ACHN (cell line): ENCODE data around the gene SLC5A1.

Experiments
- DNase-seq: peaks from one replicate; pipeline ENCODE4 v3.0.0-alpha.2; 2015
- in situ Hi-C: cut with HindIII; loops from 2 replicates; pipeline ENCODE4 v1.10.0; 2017; ENCODE audit warnings: low sequenced_read_pairs, low pct_ligation_motif_present, low pct_unique_long_range_greater_than_20kb

The SLC5A1 gene

GRCh38 chr22:32042924-32043323, at the start of gene SLC5A1:
SLC5A1 (plus strand) TSS chr22:32043261; CDS start chr22:32043282, 21 bp downstream.
- DNase-seq = no peak
- in situ Hi-C loops = no loop called here

GRCh38 chr22:31995046-31995445, 48.0 kb upstream of the SLC5A1 start:
- in situ Hi-C loops = no loop called here

GRCh38 chr22:31995807-31996206, 47.3 kb upstream of the SLC5A1 start:
- DNase-seq = no peak
- in situ Hi-C loops = no loop called here

More at GRCh38 chr22:31995046-31995445, 48.0 kb upstream of the SLC5A1 start:
- DNase-seq = peak; percentile 16

DNA sequence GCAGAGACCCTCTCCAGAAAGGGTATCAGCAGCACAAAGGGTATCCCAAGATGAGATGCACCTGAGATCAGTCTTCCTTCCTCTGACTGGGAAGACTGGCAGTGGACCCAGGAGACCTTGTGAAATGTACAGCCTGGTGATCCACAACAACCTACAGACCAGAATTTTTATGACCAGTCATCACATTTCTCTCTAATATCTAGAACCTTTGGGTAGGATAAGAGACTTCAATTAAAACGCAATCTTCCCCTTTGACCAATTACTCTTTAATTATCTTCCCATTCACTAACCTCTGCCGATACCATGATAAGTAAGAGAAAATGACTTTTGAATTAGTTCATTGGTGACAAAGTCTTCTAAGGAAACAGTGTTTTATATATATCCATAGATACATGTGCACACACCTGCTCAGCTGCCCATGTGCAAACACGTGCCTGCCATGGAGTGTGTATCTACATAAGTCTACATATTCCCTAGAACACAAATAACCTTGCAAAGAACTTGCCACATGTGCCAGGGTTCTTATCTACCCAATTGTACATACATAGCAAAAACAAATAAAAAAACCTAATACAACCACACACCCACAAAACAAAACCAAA, 44.2 kb upstream of the SLC5A1 start:
- DNase-seq = no peak
- in situ Hi-C loops = no loop called here

DNA sequence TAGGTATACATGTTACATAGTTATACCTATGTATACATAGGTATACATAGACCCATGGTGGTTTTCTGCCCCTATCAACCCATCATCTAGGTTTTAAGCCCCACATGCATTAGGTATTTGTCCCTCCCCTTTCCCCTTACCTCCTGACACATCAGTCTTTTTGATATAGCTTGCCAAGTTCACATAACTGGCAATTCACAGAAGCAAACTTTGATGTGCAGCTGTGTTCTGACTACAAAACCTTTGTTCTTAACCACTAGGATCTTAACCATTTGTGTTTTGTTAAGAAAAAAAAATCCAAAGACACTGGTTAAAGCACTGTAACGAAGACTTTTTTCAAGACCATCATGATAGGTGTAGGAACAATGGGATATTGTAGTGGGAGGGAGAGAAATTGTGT, 42.9 kb upstream of the SLC5A1 start:
- in situ Hi-C loops = no loop called here
- DNase-seq = no peak

DNA sequence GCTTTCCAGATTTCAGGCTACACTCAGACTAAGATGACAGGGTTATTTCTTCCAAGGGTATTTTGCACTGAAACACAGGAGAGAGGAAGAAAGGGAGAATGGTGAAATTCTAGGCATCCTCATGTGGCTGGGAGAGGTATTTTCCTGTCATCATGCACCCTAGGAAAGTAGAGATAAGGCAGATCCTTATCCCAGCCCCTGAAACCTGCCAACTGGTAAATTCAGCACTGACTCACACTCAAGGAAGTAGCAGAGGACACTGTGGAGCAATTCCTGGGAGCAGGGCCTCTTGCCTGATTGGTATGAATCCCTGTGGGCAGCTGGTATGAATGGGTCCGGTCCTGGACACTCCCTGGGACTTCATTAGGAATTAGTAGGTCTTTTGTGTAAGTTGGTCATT, 37.6 kb upstream of the SLC5A1 start:
- in situ Hi-C loops = no loop called here
- peak; percentile 0 for DNase-seq

DNA sequence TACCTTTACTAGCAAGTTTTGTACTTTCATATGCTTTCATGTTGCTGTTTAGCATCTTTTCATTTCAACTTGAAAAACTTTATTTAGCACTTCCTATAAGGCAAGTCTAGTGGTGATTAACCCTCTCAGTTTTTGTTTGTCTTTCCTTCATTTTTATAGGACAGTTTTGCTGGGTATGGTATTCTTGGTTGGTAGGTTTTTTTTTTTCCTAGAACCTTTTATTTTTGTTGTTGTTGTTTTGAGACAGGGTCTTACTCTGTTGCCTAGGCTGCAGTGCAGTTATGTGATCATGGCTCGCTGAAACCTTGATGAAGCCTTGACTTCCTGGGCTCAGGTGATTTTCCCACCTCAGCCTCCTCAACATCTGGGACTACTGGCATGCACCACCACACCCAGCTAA, 29.9 kb upstream of the SLC5A1 start:
- no peak for DNase-seq
- in situ Hi-C loops = no loop called here

GRCh38 chr22:32016081-32016480, 27.0 kb upstream of the SLC5A1 start:
- no peak for DNase-seq
- in situ Hi-C loops = no loop called here

- in situ Hi-C loops = no loop called here
Observed at GRCh38 chr22:32018056-32018455, 25.0 kb upstream of the SLC5A1 start.

DNA sequence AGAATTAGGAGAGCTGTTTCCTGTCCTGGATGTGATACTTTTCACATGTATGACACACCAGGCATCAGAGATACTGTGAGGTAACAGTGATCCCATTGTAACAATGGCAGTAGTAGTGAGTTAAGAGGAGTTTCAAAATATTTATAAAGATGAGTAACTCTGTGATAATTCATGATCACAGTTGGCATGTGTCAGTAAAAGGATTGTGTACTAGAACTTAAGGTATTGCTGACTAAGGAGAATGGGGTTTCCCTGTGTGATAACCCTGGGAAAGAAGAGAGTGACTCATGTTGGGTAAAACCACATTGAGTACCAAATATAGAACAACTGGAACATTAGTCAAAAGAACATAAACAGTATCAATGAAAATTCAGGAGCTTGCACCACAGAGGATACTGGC, 22.9 kb upstream of the SLC5A1 start:
- DNase-seq = peak; percentile 60
- in situ Hi-C loops = no loop called here

More at GRCh38 chr22:32018056-32018455, 25.0 kb upstream of the SLC5A1 start:
- no peak for DNase-seq

DNA sequence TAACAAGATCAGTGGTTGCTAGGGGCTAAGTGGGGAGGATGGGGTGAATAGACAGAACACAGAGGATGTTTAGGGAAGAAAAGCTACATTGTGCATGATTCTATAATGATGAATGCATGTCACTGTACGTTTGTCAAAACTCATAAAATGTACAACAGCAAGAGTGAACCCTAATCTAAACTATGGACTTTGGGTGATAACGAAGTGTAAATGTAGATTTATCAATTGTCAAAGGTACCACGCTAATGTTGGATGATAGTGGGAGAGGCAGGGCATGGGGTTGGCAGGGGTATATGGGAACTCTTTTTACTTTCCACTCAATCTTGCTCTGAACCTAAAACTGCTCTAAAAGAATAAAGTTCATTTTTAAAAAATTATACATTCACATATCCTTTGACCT, 21.3 kb upstream of the SLC5A1 start:
- DNase-seq = no peak
- in situ Hi-C loops = no loop called here

DNA sequence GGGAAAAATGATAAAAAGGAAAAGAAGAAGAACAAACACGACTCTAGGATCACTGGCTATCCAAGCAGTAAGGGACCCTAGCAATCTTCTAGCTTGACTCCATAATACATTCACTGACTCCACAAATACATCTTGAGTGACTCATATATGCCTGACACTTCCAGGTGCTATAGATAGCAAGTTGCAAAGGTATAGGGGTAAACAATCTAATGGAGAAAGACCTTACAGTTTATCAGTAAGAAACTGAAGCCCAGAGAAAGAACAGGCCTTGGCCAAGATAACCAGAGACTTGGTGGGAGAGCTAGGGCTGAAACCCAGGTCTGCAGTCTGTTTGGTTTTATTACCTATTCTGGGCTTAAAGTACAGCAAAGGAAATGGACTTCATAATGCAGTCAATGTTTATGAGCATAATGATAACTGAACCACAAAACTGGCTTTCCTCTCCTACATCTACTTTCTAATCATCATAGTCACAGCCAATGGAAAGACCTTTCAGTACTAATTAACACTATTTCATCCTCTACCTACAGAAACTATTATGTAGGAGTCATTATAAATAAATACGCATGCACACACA, 19.7 kb upstream of the SLC5A1 start:
- DNase-seq = no peak
- in situ Hi-C loops = no loop called here

DNA sequence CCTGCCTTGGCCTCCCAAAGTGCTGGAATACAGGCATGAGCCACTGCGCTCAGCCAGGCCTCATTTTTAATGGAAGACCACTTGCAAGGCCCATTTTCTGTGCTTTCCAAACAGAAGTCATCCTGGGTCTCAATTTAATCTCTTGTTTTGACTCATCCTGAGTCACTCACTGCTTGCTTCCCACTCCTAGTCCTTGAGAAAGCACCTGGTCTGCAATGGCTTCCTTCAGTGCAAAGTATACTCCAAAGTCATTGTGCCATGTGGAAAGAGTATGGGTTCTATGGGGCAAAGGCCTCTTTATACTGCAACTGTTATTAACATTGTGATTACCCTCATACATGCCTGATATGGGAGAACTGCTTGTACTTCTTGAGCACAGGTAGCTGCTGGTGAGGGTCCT, 18.3 kb upstream of the SLC5A1 start:
- DNase-seq = peak; percentile 5
- in situ Hi-C loops = no loop called here

GRCh38 chr22:32030518-32031247, 12.4 kb upstream of the SLC5A1 start:
- DNase-seq = no peak
- in situ Hi-C loops = no loop called here

DNA sequence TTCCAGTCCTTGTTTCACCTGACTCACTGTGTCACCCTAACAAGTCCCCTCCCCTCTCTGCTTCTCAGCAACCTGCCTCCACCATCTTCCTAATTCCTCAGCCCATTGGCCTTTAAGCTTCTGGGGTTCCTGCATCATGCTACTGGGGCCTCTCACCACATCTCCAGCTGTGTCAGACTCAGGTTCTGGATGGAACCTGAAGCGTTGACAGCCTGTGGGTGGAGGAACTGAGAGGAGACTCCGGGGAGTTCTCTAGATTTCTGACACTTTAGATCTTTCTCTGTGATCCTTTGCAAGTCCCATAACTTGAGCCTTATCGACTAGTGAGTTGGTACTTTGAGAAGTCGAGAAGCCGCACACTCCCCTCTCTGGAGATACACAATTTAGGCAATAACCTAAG, 11.6 kb upstream of the SLC5A1 start:
- DNase-seq = no peak

DNA sequence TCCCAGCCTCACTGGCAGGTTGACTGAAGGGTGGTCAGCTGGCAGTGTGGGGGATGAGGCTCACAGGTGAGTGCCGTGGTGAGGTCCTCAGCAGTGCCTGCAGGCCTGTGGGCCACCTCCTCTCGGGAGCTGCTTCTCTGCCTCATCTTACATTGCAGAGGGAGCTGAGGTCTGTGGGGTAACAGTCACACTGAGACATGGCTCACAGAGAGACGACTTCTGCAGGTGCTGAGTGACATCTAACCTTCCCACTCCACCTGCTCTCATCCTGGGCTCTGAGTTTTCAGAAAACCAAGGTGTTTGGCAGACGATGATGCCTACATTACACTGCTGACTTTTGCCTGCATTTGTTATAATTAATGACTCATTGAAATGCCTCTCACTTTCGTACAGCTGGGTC, 8.8 kb upstream of the SLC5A1 start:
- no peak for DNase-seq
- in situ Hi-C loops = no loop called here

More for the DNA sequence above, 11.6 kb upstream of the SLC5A1 start:
- in situ Hi-C loops = no loop called here

GRCh38 chr22:32037236-32037635, 5.8 kb upstream of the SLC5A1 start:
- no peak for DNase-seq
- in situ Hi-C loops = no loop called here

- in situ Hi-C loops = no loop called here
- DNase-seq = no peak
Observed at GRCh38 chr22:32040324-32040904, 2.6 kb upstream of the SLC5A1 start.

DNA sequence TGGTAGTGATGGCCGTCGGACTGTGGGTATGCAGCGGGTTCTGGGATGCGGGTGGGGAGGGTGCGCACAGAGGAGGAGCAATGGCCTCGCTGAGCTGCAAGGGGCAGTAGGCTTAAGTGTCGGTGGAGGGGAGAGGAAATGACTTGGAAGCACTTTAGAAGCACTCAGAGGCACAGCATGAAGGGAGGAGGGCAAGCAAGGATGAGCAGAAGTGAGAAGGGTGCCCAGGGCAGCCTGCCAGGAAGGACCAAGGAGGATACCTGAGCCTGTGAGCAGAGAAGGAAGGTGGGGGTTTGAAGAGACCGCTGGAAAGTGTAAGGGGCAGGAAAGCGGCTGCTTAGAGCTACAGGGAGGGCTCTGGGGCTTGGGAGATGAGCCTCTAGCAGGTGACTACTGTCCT, 330 bp downstream of the SLC5A1 start:
- in situ Hi-C loops = no loop called here
- DNase-seq = no peak

DNA sequence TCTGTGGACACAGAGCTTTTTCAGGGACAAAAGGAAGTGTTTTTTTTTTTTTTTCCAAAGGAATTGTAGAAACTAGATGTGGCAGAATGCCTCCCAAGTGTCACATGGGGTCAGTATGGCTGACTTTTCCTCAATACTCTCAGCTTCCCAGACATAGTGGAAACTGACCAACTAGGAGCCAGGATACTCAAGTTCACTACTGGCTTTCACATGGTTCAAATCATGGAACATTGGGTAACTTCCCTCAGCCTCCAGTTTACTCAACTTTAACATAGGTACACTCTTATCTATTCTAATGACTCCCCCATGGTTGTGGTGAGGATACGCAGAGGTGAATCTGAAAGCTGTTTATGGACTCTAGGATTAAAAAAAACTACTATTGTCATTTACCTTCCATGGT, 1.4 kb downstream of the SLC5A1 start:
- in situ Hi-C loops = no loop called here
- DNase-seq = no peak
